Forelimb muscle (tissue), 1 donor: ENCODE data around the gene RAP1B. TPM values are rescaled to one million over a fixed set of nuclear protein-coding genes. Genes with fewer than 3 reads are reported as not detected.
A peak's percentile ranks its signal among the peaks of the same experiment; 100 is the strongest.

ENCODE experiments used
- DNase-seq: peaks from one replicate; pipeline ENCODE4 v3.0.0-alpha.2; 2013; ENCODE audit warnings: low read depth
- polyA plus RNA-seq: library from polyadenylated mRNA; unstranded; fragments of 120-200 nt; gene quantifications from one replicate; pipeline ENCODE4 v1.2.1, GENCODE V29; 2013; ENCODE audit not compliant: insufficient read length

The RAP1B gene
- polyA plus RNA-seq: 98.0 TPM

- DNase-seq: peak; percentile 90
Measured at GRCh38 chr12:68610370-68611093, at the start of gene RAP1B. Gene RAP1B (plus strand): TSS chr12:68610899. CDS start chr12:68648725, 37,826 bp downstream.

- DNase-seq: no peak
Measured at GRCh38 chr12:68561830-68562229, 48.9 kb upstream of the RAP1B start.

- DNase-seq: no peak
Measured at GRCh38 chr12:68564166-68564565, 46.5 kb upstream of the RAP1B start.

GRCh38 chr12:68565391-68565903 is 45.3 kb upstream of the RAP1B start:
- DNase-seq: no peak

GRCh38 chr12:68568922-68569569 is 41.7 kb upstream of the RAP1B start:
- no peak for DNase-seq

- no peak for DNase-seq
Measured at GRCh38 chr12:68572661-68573060, 38.0 kb upstream of the RAP1B start.

- no peak for DNase-seq
Measured at GRCh38 chr12:68573406-68573805, 37.3 kb upstream of the RAP1B start.

- no peak for DNase-seq
Measured at GRCh38 chr12:68577949-68578348, 32.8 kb upstream of the RAP1B start.

- no peak for DNase-seq
Measured at GRCh38 chr12:68578765-68579164, 31.9 kb upstream of the RAP1B start.

- DNase-seq: no peak
Measured at GRCh38 chr12:68579254-68579653, 31.4 kb upstream of the RAP1B start.

- no peak for DNase-seq
Measured at GRCh38 chr12:68580911-68581310, 29.8 kb upstream of the RAP1B start.

GRCh38 chr12:68581926-68582325 is 28.8 kb upstream of the RAP1B start:
- DNase-seq: no peak

- DNase-seq: no peak
Measured at GRCh38 chr12:68585966-68586365, 24.7 kb upstream of the RAP1B start.

GRCh38 chr12:68587448-68587873 is 23.2 kb upstream of the RAP1B start:
- no peak for DNase-seq

GRCh38 chr12:68589194-68589593 is 21.5 kb upstream of the RAP1B start:
- DNase-seq: no peak

GRCh38 chr12:68591734-68592418 is 18.8 kb upstream of the RAP1B start:
- DNase-seq: no peak

- DNase-seq: no peak
Measured at GRCh38 chr12:68595241-68595640, 15.5 kb upstream of the RAP1B start.

- DNase-seq: no peak
Measured at GRCh38 chr12:68601767-68602166, 8.9 kb upstream of the RAP1B start.

GRCh38 chr12:68602720-68603119 is 8.0 kb upstream of the RAP1B start:
- DNase-seq: no peak

GRCh38 chr12:68608191-68608590 is 2.5 kb upstream of the RAP1B start:
- DNase-seq: no peak

- peak; percentile 14 for DNase-seq
Measured at GRCh38 chr12:68609998-68610369, 715 bp upstream of the RAP1B start.

GRCh38 chr12:68611094-68611805 is 551 bp downstream of the RAP1B start:
- peak; percentile 68 for DNase-seq
